HCT116 (cell line): ENCODE data around the gene PDE4D. TPM values are rescaled to one million over a fixed set of nuclear protein-coding genes. Genes with fewer than 3 reads are reported as not detected.

Experiments
- ATAC-seq: fragments of 200-7000 bp; cut with Tn5 transposase; 2 replicates; pipeline ENCODE4 v1.9.1; 2020; ENCODE audit warnings: mild to moderate bottlenecking, moderate library complexity
- BruUV-seq: library from RNA; stranded (reverse); fragments of 400-500 nt; replicated peaks from 2 replicates; lab custom pipeline; 2021; lab: Mats Ljungman, UMichigan
- CTCF ChIA-PET: fragments of 300-600 bp; sonication (Branson Sonifier 250); formaldehyde crosslinking; loops from one replicate; lab custom pipeline; 2021; ENCODE audit warnings: antibody characterized with exemption; lab: Charles Lee
- POLR2A ChIA-PET: fragments of 300-600, 350-600 bp; sonication (Branson Sonifier 250); formaldehyde crosslinking; loops from one replicate; lab custom pipeline; 2021; ENCODE audit warnings: antibody characterized with exemption; lab: Charles Lee
- RAD21 ChIA-PET, 2 experiments: fragments of 300-600 bp; sonication (Branson Sonifier 250); formaldehyde crosslinking; loops; one replicate each; lab custom pipeline; 2023; ENCODE audit warnings: low total read pairs in 2 of 2; ENCODE audit not compliant: uncharacterized antibody in 2 of 2, unreplicated experiment in 2 of 2, low non-redundant PET in 1 of 2; lab: Charles Lee
- DNase-seq: peaks from one replicate; pipeline ENCODE4 v3.0.0-alpha.2; 2010; ENCODE audit warnings: low read depth, low spot score
- H2AFZ ChIP-seq: fragments of 200-600 bp; shearing (Covaris generic), sonication (generic); 2 replicates; pipeline ENCODE4 v1.6.1; 2017; ENCODE audit warnings: low read depth, mixed run types, mixed read lengths, antibody characterized with exemption, low read length; ENCODE audit not compliant: poor library complexity, severe bottlenecking
- H3K27ac ChIP-seq: 2 replicates; pipeline ENCODE4 v1.5.1; 2012; ENCODE audit warnings: low read depth, low read length
- H3K27me3 ChIP-seq: fragments of 200-600 bp; sonication (generic); 2 replicates; pipeline ENCODE4 v1.6.1; 2016; ENCODE audit warnings: mixed run types, low read length, mixed read lengths; ENCODE audit not compliant: insufficient read depth
- H3K36me3 ChIP-seq, 2 experiments: fragments of 200-500 bp in 1 of 2; fragments of 200-600 bp in 1 of 2; sonication (Bioruptor generic) in 1 of 2; sonication (generic) in 1 of 2; 2 replicates each; pipeline versions ENCODE4 v1.5.1 to v1.6.1; 2014 to 2016; ENCODE audit warnings: low read length in 2 of 2, inconsistent platforms in 1 of 2, mixed read lengths in 1 of 2, mixed run types in 1 of 2; ENCODE audit not compliant: insufficient read depth in 2 of 2, control insufficient read depth in 1 of 2
- H3K4me1 ChIP-seq, 2 experiments: fragments of 200-600 bp in 1 of 2; sonication (generic) in 1 of 2; 2 replicates each; pipeline versions ENCODE4 v1.5.1 to v1.6.1; 2012 to 2017; ENCODE audit warnings: low read length in 2 of 2, inconsistent platforms in 1 of 2, mild to moderate bottlenecking in 1 of 2, mixed read lengths in 1 of 2, mixed run types in 1 of 2, moderate library complexity in 1 of 2; ENCODE audit not compliant: insufficient read depth in 2 of 2, control insufficient read depth in 1 of 2
- H3K4me2 ChIP-seq: fragments of 200-600 bp; sonication (generic); 2 replicates; pipeline ENCODE4 v1.6.1; 2017; ENCODE audit warnings: mixed run types, low read length, mixed read lengths
- H3K4me3 ChIP-seq, 2 experiments: fragments of 200-600 bp in 1 of 2; sonication (generic) in 1 of 2; replicated peaks in 1 of 2; 2 replicates each; pipeline ENCODE4 v1.5.1; 2011 to 2016; ENCODE audit warnings: low read length in 2 of 2, control low read depth in 1 of 2, low read depth in 1 of 2, mild to moderate bottlenecking in 1 of 2, mixed read lengths in 1 of 2, mixed run types in 1 of 2
- H3K79me2 ChIP-seq: fragments of 200-600 bp; sonication (generic); 2 replicates; pipeline ENCODE4 v1.6.1; 2017; ENCODE audit warnings: mild to moderate bottlenecking, mixed run types, low read length, moderate library complexity, mixed read lengths; ENCODE audit not compliant: insufficient read depth
- H3K9ac ChIP-seq: fragments of 200-600 bp; sonication (generic); 2 replicates; pipeline ENCODE4 v1.6.1; 2016; ENCODE audit warnings: low read length, mixed read lengths
- H3K9me2 ChIP-seq: fragments of 200-600 bp; sonication (generic), shearing (Covaris generic); 2 replicates; pipeline ENCODE4 v1.6.1; 2017; ENCODE audit warnings: mixed run types, mild to moderate bottlenecking, moderate library complexity; ENCODE audit not compliant: insufficient read depth
- H3K9me3 ChIP-seq, 2 experiments: fragments of 200-500 bp in 1 of 2; fragments of 200-600 bp in 1 of 2; sonication (Bioruptor generic) in 1 of 2; sonication (generic) in 1 of 2; 2 replicates each; pipeline ENCODE4 v1.6.1; 2014 to 2017; ENCODE audit warnings: low read length in 2 of 2, mixed read lengths in 2 of 2, inconsistent platforms in 1 of 2, low read depth in 1 of 2, mild to moderate bottlenecking in 1 of 2, mixed run types in 1 of 2, moderate library complexity in 1 of 2; ENCODE audit not compliant: control insufficient read depth in 1 of 2, insufficient read depth in 1 of 2
- H4K20me1 ChIP-seq: fragments of 200-600 bp; sonication (generic), shearing (Covaris generic); 2 replicates; pipeline ENCODE4 v1.6.1; 2017; ENCODE audit warnings: mixed run types, mild to moderate bottlenecking, moderate library complexity; ENCODE audit not compliant: insufficient read depth
- ATF3 ChIP-seq: IDR thresholded peaks from 2 replicates; pipeline ENCODE4 v1.6.1; 2012
- CBX3 ChIP-seq: IDR thresholded peaks from 2 replicates; pipeline ENCODE4 v1.6.1; 2012; ENCODE audit warnings: low read depth
- EZH2 ChIP-seq: fragments of 200-600 bp; sonication (generic); IDR thresholded peaks from 2 replicates; pipeline ENCODE4 v1.6.1; 2017; ENCODE audit warnings: antibody characterized with exemption, mixed run types
- POLR2A ChIP-seq: IDR thresholded peaks from 2 replicates; pipeline ENCODE4 v1.7.0; 2011; ENCODE audit warnings: borderline replicate concordance; ENCODE audit not compliant: insufficient read depth, insufficient read length; ENCODE audit errors: extremely low read depth
- POLR2AphosphoS5 ChIP-seq: IDR thresholded peaks from 2 replicates; pipeline ENCODE4 v1.6.1; 2011; ENCODE audit warnings: mild to moderate bottlenecking, low read depth, low read length, moderate library complexity
- RAD21 ChIP-seq: IDR thresholded peaks from 2 replicates; pipeline ENCODE4 v1.6.1; 2012; ENCODE audit warnings: low read depth, mild to moderate bottlenecking
- SP1 ChIP-seq: IDR thresholded peaks from 2 replicates; pipeline ENCODE4 v1.6.1; 2012; ENCODE audit warnings: low read depth
- SRF ChIP-seq: IDR thresholded peaks from 2 replicates; pipeline ENCODE4 v1.6.1; 2012; ENCODE audit warnings: low read depth
- TCF7L2 ChIP-seq: IDR thresholded peaks from 2 replicates; pipeline ENCODE4 v1.7.0; 2011; ENCODE audit warnings: borderline replicate concordance, inconsistent platforms; ENCODE audit not compliant: insufficient read depth, insufficient read length; ENCODE audit errors: extremely low read depth
- YY1 ChIP-seq: IDR thresholded peaks from 2 replicates; pipeline ENCODE4 v1.6.1; 2011; ENCODE audit warnings: low read length, low read depth, moderate library complexity, mild to moderate bottlenecking; ENCODE audit not compliant: insufficient replicate concordance; ENCODE audit errors: extremely low read depth
- ZBTB33 ChIP-seq: IDR thresholded peaks from 2 replicates; pipeline ENCODE4 v1.6.1; 2011; ENCODE audit warnings: mild to moderate bottlenecking, low read length, moderate library complexity; ENCODE audit not compliant: insufficient replicate concordance; ENCODE audit errors: extremely low read depth
- intact Hi-C: fragments of 100-400 bp; cut with micrococcal nuclease; formaldehyde crosslinking; loops from 2 replicates; pipeline ENCODE4 v1.10.0; 2022
- total RNA-seq: library from RNA; stranded (reverse); gene quantifications from one replicate; pipeline ENCODE4 v1.2.1, GENCODE V29; 2021; ENCODE audit not compliant: unreplicated experiment

PDE4D gene
- total RNA-seq, 1 experiment from 2014 or later = 1.1 TPM

- no peak for DNase-seq
- no peaks in the 10 kb centered on the region for H3K36me3 ChIP-seq
- BruUV-seq = no TSS peak
- H3K27ac ChIP-seq = no peak overlapping the region
- H3K9ac ChIP-seq = no peak overlapping the region
- no peak overlapping the region for H3K4me3 ChIP-seq
- no peaks in the 10 kb centered on the region for H3K27me3 ChIP-seq
- no peaks in the 10 kb centered on the region for H3K4me1 ChIP-seq
- ATAC-seq = no peak
- no peaks in the 10 kb centered on the region for H3K79me2 ChIP-seq
- TF ChIP-seq POLR2AphosphoS5 = no peak
- TF ChIP-seq ZBTB33 = no peak
- no peak for TF ChIP-seq ATF3
- no peak for TF ChIP-seq RAD21
- TF ChIP-seq SP1 = no peak
- no peak for TF ChIP-seq YY1
- no peak for TF ChIP-seq TCF7L2
- no peak for TF ChIP-seq SRF
- TF ChIP-seq CBX3 = no peak
- no peak for TF ChIP-seq EZH2
- TF ChIP-seq POLR2A = no peak
- H4K20me1 ChIP-seq = no peaks in the 10 kb centered on the region
- no peak overlapping the region for H3K4me2 ChIP-seq
- no peak overlapping the region for H2AFZ ChIP-seq
- ChIA-PET RAD21 (no interaction called here), POLR2A (no interaction called here), CTCF (no interaction called here)
- H3K9me3 ChIP-seq = no peaks in the 10 kb centered on the region
- H3K9me2 ChIP-seq = no peaks in the 10 kb centered on the region
- intact Hi-C loops = no loop called here
Observed at GRCh38 chr5:59138509-59138908, 755.0 kb downstream of the PDE4D start.
